SK-N-MC (cell line): ENCODE data around the gene CHD2.

Experiments used
- DNase-seq: peaks from one replicate; pipeline ENCODE4 v3.0.0-alpha.2; 2011; ENCODE audit warnings: low read depth, low spot score
- H3K27ac ChIP-seq: fragments of 200-600 bp; sonication (generic); 2 replicates; pipeline ENCODE4 v1.5.1; 2016; ENCODE audit warnings: mixed run types
- H3K36me3 ChIP-seq: fragments of 200-600 bp; sonication (generic); 2 replicates; pipeline ENCODE4 v1.6.1; 2017; ENCODE audit warnings: antibody characterized with exemption, low read length, mixed read lengths; ENCODE audit not compliant: insufficient read depth
- H3K4me3 ChIP-seq: fragments of 200-600 bp; sonication (generic); 2 replicates; pipeline ENCODE4 v1.5.1; 2016
- H3K9ac ChIP-seq: fragments of 200-600 bp; sonication (generic); 2 replicates; pipeline ENCODE4 v1.8.0; 2017; ENCODE audit warnings: mixed run types, mixed read lengths; ENCODE audit not compliant: insufficient read length
- H3K9me3 ChIP-seq: fragments of 200-600 bp; sonication (generic); 2 replicates; pipeline ENCODE4 v1.6.1; 2017; ENCODE audit warnings: low read depth, mild to moderate bottlenecking, antibody characterized with exemption, low read length, moderate library complexity, mixed read lengths
- EZH2 ChIP-seq: fragments of 200-600 bp; sonication (generic); IDR thresholded peaks from one replicate; pipeline ENCODE4 v1.6.1; 2017; ENCODE audit warnings: antibody characterized with exemption
- FOXP2 ChIP-seq: optimal IDR thresholded peaks from 2 replicates; pipeline ENCODE3; 2011; ENCODE audit warnings: mild to moderate bottlenecking, moderate library complexity; ENCODE audit not compliant: insufficient read depth; ENCODE audit errors: extremely low read length, control extremely low read depth
- POLR2AphosphoS5 ChIP-seq: IDR thresholded peaks from 2 replicates; pipeline ENCODE4 v1.6.1; 2012; ENCODE audit warnings: mild to moderate bottlenecking, low read depth, low read length, borderline replicate concordance

The CHD2 gene

GRCh38 chr15:92968926-92969651 lies 69.0 kb downstream of the CHD2 start:
- Histone ChIP-seq H3K36me3 (peaks cover 82% of the 10 kb centered on the region), H3K9ac (no peak overlapping the region)
- DNase-seq, result no peak

GRCh38 chr15:92970656-92971055 lies 70.5 kb downstream of the CHD2 start:
- no peaks in the 10 kb centered on the region for H3K9me3 ChIP-seq
- TF ChIP-seq FOXP2 (no peak), EZH2 (no peak), POLR2AphosphoS5 (no peak)
- no peak overlapping the region for H3K9ac ChIP-seq
- DNase-seq, result no peak
- H3K27ac ChIP-seq, result no peak overlapping the region
- H3K36me3 ChIP-seq, result peaks cover 83% of the 10 kb centered on the region
- H3K4me3 ChIP-seq, result no peak overlapping the region

More at GRCh38 chr15:92968926-92969651, 69.0 kb downstream of the CHD2 start:
- Histone ChIP-seq H3K4me3 (no peak overlapping the region), H3K27ac (no peak overlapping the region), H3K9me3 (no peaks in the 10 kb centered on the region)
- no peak for TF ChIP-seq POLR2AphosphoS5
- no peak for TF ChIP-seq EZH2
- TF ChIP-seq FOXP2, result no peak

DNA sequence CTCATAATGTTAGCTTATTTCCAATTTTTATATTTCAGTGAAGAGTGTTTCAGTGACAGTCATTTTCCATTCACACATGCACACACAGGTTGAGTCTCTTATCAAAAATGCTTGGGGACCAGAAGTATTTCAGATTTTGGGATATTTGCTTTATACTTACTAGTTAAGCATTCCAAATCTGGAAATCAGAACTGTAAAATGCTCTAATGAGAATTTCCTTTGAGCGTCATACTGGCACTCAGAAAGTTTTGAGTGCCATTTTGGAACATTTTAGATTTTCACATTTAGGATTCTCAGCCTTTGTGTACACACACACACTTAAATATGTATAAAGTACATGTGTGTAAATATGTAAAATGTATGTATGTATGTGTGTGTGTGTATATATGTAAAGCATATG lies 71.0 kb downstream of the CHD2 start:
- no peak overlapping the region for H3K4me3 ChIP-seq
- no peak for TF ChIP-seq EZH2
- H3K36me3 ChIP-seq, result peaks cover 87% of the 10 kb centered on the region
- no peaks in the 10 kb centered on the region for H3K9me3 ChIP-seq
- no peak overlapping the region for H3K9ac ChIP-seq
- no peak for DNase-seq
- H3K27ac ChIP-seq, result no peak overlapping the region

DNA sequence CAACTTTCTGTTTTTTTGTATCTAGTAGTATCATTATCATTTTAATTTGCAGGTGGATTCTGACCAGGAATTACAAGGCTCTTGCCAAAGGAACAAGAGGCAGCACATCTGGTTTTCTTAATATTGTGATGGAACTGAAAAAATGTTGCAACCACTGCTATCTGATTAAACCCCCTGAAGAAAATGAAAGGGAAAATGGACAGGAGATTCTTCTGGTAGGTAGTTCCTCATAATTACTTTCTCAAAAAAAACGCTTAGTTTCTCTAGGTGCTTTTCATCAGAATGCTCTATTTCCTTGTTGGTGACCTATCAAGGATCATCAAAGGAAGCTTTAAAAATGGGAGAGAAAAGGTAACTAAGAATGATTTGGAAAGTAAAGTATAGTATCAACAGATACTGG lies 71.6 kb downstream of the CHD2 start:
- 0 out of 2 replicates have a peak overlapping the region, but pooled peaks have one; percentile 9 for H3K27ac ChIP-seq
- peaks cover 92% of the 10 kb centered on the region for H3K36me3 ChIP-seq
- TF ChIP-seq EZH2, result no peak
- H3K9me3 ChIP-seq, result no peaks in the 10 kb centered on the region
- H3K4me3 ChIP-seq, result no peak overlapping the region
- H3K9ac ChIP-seq, result no peak overlapping the region
- DNase-seq, result no peak

GRCh38 chr15:92974183-92974915 lies 74.2 kb downstream of the CHD2 start:
- no peak overlapping the region for H3K9ac ChIP-seq
- peaks cover 91% of the 10 kb centered on the region for H3K36me3 ChIP-seq
- TF ChIP-seq FOXP2 (no peak), EZH2 (no peak), POLR2AphosphoS5 (no peak)
- H3K9me3 ChIP-seq, result no peaks in the 10 kb centered on the region
- no peak overlapping the region for H3K4me3 ChIP-seq
- DNase-seq, result no peak
- no peak overlapping the region for H3K27ac ChIP-seq

DNA sequence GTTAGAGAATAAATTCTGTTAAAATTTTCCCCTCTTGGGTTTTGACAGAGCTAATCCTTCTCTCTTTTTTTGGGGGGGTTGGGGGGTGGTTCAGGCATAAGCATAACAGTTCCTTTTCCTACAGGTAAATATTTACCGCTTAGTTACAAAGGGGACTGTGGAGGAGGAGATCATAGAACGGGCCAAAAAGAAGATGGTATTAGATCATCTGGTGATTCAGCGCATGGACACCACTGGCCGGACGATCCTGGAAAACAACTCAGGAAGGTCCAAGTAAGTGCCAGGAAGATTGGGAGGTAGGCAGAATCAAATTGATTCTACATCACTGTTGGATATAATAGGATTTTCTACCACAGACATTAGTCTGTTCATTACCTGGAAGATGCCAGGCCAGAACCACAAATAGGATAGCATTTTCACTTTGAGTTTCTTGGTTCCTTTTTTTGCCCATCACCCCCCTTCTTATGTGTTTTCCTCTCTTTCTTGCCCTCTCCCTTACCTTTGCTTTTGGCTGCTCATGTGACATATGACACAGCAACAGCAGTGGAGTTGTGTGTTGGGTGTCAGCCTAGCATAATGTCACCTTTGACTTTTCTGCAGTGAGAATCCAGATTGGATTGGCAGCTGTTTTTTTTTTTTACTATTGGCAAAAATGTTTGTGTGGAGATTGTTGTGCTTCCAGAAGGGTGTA lies 79.0 kb downstream of the CHD2 start:
- Histone ChIP-seq H3K9me3 (no peaks in the 10 kb centered on the region), H3K27ac (no peak overlapping the region), H3K36me3 (peaks cover 89% of the 10 kb centered on the region), H3K4me3 (no peak overlapping the region), H3K9ac (no peak overlapping the region)
- no peak for DNase-seq
- no peak for TF ChIP-seq FOXP2
- no peak for TF ChIP-seq POLR2AphosphoS5
- no peak for TF ChIP-seq EZH2

DNA sequence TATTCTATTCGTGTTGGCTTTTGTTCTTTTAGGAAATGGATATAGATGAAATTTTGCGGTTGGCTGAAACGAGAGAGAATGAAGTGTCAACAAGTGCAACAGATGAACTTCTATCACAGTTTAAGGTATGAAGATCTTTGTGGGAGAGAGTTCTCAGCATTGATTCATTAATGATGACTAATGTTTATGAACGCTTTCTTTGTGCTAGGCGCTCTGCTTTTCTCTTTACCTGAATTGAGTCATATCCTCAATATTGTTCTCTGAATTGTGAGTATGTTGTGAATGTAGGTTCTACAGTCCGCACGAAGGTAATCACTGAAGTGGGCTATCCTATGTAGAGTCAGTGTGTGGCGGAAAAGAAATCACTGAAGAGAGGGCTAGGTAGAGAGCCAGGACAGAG lies 81.2 kb downstream of the CHD2 start:
- Histone ChIP-seq H3K4me3 (no peak overlapping the region), H3K36me3 (peaks cover 90% of the 10 kb centered on the region), H3K9ac (no peak overlapping the region), H3K27ac (no peak overlapping the region), H3K9me3 (no peaks in the 10 kb centered on the region)
- DNase-seq, result no peak
- TF ChIP-seq POLR2AphosphoS5, result no peak
- TF ChIP-seq FOXP2, result no peak
- no peak for TF ChIP-seq EZH2

DNA sequence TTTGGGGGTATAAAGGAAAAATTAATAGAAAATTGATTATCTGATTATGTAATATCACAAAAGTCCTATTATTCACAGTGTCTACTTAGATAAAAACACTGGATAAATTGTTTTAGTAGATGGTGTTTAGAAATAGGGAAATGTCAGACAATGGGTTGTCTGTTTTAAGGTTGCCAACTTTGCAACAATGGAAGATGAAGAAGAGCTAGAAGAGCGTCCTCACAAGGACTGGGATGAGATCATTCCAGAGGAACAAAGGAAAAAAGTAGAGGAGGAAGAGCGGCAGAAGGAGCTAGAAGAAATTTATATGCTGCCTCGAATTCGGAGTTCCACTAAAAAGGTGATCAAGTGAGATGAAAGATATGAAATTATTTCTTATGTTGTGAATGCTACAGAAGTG lies 84.0 kb downstream of the CHD2 start:
- Histone ChIP-seq H3K9me3 (no peaks in the 10 kb centered on the region), H3K9ac (no peak overlapping the region), H3K27ac (no peak overlapping the region), H3K36me3 (peaks cover 85% of the 10 kb centered on the region), H3K4me3 (no peak overlapping the region)
- no peak for DNase-seq
- TF ChIP-seq FOXP2 (no peak), EZH2 (no peak)
